ENCODE measurements around the gene CLIP4.

The CLIP4 gene

DNA sequence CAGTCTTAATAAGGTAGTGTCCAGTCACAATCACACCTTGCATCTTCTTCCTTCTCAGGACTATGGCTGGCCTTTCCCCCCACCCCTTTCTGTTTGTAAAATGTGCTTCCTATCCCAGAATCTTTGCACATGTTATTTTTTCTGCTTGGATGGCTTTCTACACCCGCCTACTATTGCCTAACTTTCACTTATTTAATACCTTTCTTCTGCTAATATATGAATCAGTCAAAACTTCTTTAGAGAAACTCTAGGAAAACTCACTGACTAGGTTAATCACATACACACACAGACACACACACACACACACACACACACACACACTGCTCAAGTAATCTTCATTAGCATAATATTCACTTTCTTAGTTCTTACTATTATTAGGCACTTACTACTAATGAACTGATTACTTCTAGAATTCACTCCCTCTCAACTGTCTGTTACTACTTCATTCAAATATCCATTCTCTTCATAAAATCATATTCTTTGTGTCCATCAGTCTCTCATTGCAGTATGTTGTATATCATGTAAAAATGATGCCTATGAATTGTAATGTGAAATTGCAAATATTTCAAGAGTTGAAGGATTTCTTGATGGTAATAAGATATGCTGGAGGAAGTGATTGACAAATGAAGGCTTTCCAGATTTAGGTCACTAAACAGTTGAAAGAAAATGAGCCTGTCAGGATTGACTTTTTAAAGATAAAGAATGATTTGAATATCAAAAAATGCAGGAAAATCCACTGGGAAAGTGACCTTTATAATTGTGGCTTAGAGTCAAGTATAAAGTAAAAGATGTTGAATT is 51.2 kb downstream of the CLIP4 start:
- DNase-seq (no peak), ATAC-seq (ENCODE audit: insufficient read depth, low read depth) (no peak)
- no peak overlapping the region for H2AFZ ChIP-seq (ENCODE audit: low read depth, low read length)
- no peak for TF ChIP-seq EZH2 (IDR thresholded peaks at IDR 0.05; ENCODE audit: borderline replicate concordance, low read depth, low read length, severe bottlenecking)
- TF ChIP-seq, protein P1, sequence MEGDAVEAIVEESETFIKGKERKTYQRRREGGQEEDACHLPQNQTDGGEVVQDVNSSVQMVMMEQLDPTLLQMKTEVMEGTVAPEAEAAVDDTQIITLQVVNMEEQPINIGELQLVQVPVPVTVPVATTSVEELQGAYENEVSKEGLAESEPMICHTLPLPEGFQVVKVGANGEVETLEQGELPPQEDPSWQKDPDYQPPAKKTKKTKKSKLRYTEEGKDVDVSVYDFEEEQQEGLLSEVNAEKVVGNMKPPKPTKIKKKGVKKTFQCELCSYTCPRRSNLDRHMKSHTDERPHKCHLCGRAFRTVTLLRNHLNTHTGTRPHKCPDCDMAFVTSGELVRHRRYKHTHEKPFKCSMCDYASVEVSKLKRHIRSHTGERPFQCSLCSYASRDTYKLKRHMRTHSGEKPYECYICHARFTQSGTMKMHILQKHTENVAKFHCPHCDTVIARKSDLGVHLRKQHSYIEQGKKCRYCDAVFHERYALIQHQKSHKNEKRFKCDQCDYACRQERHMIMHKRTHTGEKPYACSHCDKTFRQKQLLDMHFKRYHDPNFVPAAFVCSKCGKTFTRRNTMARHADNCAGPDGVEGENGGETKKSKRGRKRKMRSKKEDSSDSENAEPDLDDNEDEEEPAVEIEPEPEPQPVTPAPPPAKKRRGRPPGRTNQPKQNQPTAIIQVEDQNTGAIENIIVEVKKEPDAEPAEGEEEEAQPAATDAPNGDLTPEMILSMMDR (IDR thresholded peaks at IDR 0.05; ENCODE audit: borderline replicate concordance, extremely low read depth, low read length, poor library complexity, severe bottlenecking), result no peak
- H3K27ac ChIP-seq (ENCODE audit: low read length), result no peak overlapping the region
- no peak overlapping the region for H3K4me2 ChIP-seq (ENCODE audit: insufficient read depth, low read length)
- H3K9ac ChIP-seq (ENCODE audit: low read depth, low read length), result no peak overlapping the region
- H3K36me3 ChIP-seq (ENCODE audit: insufficient read depth, low read length), result no peaks in the 10 kb centered on the region
- H4K20me1 ChIP-seq (ENCODE audit: insufficient read depth, low read length), result no peaks in the 10 kb centered on the region
- no peaks in the 10 kb centered on the region for H3K79me2 ChIP-seq (ENCODE audit: insufficient read depth, low read length)
- no peaks in the 10 kb centered on the region for H3K9me3 ChIP-seq (ENCODE audit: insufficient read depth, low read length, severe bottlenecking)
- H3K4me3 ChIP-seq (ENCODE audit: low read depth in 1 of 2, low read length in 2 of 2), result no peak overlapping the region
- H3K4me1 ChIP-seq (ENCODE audit: insufficient read depth, low read length), result no peaks in the 10 kb centered on the region
- H3K27me3 ChIP-seq (ENCODE audit: insufficient read depth, low read length, poor library complexity), result peaks cover 5% of the 10 kb centered on the region

DNA sequence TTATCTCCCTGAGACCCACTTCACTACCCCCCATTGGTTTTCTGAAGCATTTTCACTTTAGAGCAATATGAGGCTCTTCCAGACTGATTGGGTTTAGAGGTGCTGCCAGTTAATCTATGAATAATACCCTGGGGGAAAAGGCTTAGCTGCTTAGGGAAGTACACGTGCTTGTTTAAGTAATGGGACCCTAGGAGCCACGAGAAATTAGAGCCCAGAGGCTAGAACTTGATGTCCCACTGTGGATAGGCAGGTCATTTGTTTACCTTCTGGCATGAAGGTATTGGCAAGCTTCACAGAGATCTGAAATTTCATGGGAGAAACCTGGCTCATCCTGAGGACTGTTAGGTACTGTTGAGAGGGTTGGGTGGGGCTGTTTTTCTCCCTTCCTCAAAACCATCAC is 59.7 kb downstream of the CLIP4 start:
- no peak for DNase-seq
- Histone ChIP-seq H3K9ac (ENCODE audit: low read depth, low read length) (no peak overlapping the region), H3K4me1 (ENCODE audit: insufficient read depth, low read length) (no peaks in the 10 kb centered on the region), H3K27ac (ENCODE audit: low read length) (no peak overlapping the region), H3K4me3 (ENCODE audit: low read depth in 1 of 2, low read length in 2 of 2) (no peak overlapping the region), H3K79me2 (ENCODE audit: insufficient read depth, low read length) (no peaks in the 10 kb centered on the region), H2AFZ (ENCODE audit: low read depth, low read length) (no peak overlapping the region), H3K36me3 (ENCODE audit: insufficient read depth, low read length) (no peaks in the 10 kb centered on the region), H3K4me2 (ENCODE audit: insufficient read depth, low read length) (no peak overlapping the region), H3K27me3 (ENCODE audit: insufficient read depth, low read length, poor library complexity) (no peaks in the 10 kb centered on the region), H4K20me1 (ENCODE audit: insufficient read depth, low read length) (no peaks in the 10 kb centered on the region), H3K9me3 (ENCODE audit: insufficient read depth, low read length, severe bottlenecking) (no peaks in the 10 kb centered on the region)
- no peak for ATAC-seq (ENCODE audit: insufficient read depth, low read depth)
- TF ChIP-seq EZH2 (IDR thresholded peaks at IDR 0.05; ENCODE audit: borderline replicate concordance, low read depth, low read length, severe bottlenecking), result no peak
- TF ChIP-seq, protein P1 (IDR thresholded peaks at IDR 0.05; ENCODE audit: borderline replicate concordance, extremely low read depth, low read length, poor library complexity, severe bottlenecking), result no peak

DNA sequence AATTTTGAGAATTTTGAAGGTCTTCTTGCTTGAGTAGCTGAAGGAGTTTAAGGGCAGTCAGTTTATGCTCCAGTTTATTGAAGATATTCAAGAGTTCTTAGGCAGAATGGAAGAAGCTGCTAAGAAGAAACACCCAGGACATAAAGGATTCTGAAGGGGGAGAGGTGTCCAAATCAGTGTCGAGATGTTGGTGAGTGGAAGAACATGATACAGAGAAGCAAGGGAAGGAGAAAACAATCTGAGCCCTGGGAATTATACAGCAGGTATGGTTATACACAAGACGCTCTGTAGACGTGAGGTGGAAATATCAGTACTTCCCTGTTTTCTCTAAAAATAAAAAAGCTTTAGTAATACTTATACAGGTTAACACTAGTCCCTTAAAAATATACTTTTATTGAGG is 60.1 kb downstream of the CLIP4 start:
- Histone ChIP-seq H3K9ac (ENCODE audit: low read depth, low read length) (no peak overlapping the region), H3K27ac (ENCODE audit: low read length) (no peak overlapping the region), H3K27me3 (ENCODE audit: insufficient read depth, low read length, poor library complexity) (no peaks in the 10 kb centered on the region), H4K20me1 (ENCODE audit: insufficient read depth, low read length) (no peaks in the 10 kb centered on the region), H3K4me3 (ENCODE audit: low read depth in 1 of 2, low read length in 2 of 2) (no peak overlapping the region), H3K9me3 (ENCODE audit: insufficient read depth, low read length, severe bottlenecking) (no peaks in the 10 kb centered on the region), H2AFZ (ENCODE audit: low read depth, low read length) (no peak overlapping the region), H3K79me2 (ENCODE audit: insufficient read depth, low read length) (no peaks in the 10 kb centered on the region), H3K4me2 (ENCODE audit: insufficient read depth, low read length) (no peak overlapping the region), H3K36me3 (ENCODE audit: insufficient read depth, low read length) (no peaks in the 10 kb centered on the region), H3K4me1 (ENCODE audit: insufficient read depth, low read length) (no peaks in the 10 kb centered on the region)
- no peak for ATAC-seq (ENCODE audit: insufficient read depth, low read depth)
- DNase-seq, result no peak
- no peak for TF ChIP-seq EZH2 (IDR thresholded peaks at IDR 0.05; ENCODE audit: borderline replicate concordance, low read depth, low read length, severe bottlenecking)
- TF ChIP-seq, protein P1 (IDR thresholded peaks at IDR 0.05; ENCODE audit: borderline replicate concordance, extremely low read depth, low read length, poor library complexity, severe bottlenecking), result no peak

Data from DND-41 (cell line).